K562 (cell line): ENCODE measurements around the gene ADAMTS15. TPM values are rescaled to one million over a fixed set of nuclear protein-coding genes. Genes with fewer than 3 reads are reported as not detected.

Experiments used
- ATAC-seq: fragments of 200-7000 bp; cut with Tn5 transposase; 3 replicates; pipeline ENCODE4 v1.9.1; 2020; ENCODE audit warnings: moderate library complexity
- BruUV-seq: library from RNA; stranded (reverse); fragments of 400-500 nt; replicated peaks from 2 replicates; lab custom pipeline; 2021; lab: Mats Ljungman, UMichigan
- CTCF ChIA-PET: fragments of 300-600 bp; formaldehyde crosslinking; extraction: SDS; loops from one replicate; lab custom pipeline; 2021; ENCODE audit warnings: low intra/inter-chr PET ratio; lab: Yijun Ruan, JAX
- POLR2A ChIA-PET: fragments of 300-600, 350-650 bp; sonication (Branson Sonifier 250); formaldehyde crosslinking; extraction: SDS; loops from one replicate; lab custom pipeline; 2021; ENCODE audit warnings: antibody characterized with exemption, inconsistent platforms; lab: Yijun Ruan, JAX
- DNase-seq, 4 experiments: peaks; one replicate each; pipeline versions ENCODE4 v3.0.0 to v3.0.0-alpha.2; 2011 to 2018; ENCODE audit warnings: low spot score in 3 of 4, mixed read lengths in 3 of 4; ENCODE audit errors: extremely low read depth in 1 of 4
- FAIRE-seq: peaks from 2 replicates; lab custom pipeline; 2011; peaks lifted over from hg19 to GRCh38; lab: Jason Lieb, UNC
- H2AFZ ChIP-seq: 2 replicates; pipeline ENCODE4 v1.6.0; 2011; ENCODE audit warnings: low read depth, low read length, control low read depth, inconsistent platforms
- H3K27ac ChIP-seq: fragments of 200-600 bp; 3 replicates; pipeline ENCODE4 v1.8.0; 2011; ENCODE audit warnings: low read depth, mild to moderate bottlenecking, control low read depth, inconsistent platforms, low read length, moderate library complexity, mixed read lengths; ENCODE audit errors: extremely low read depth
- H3K27me3 ChIP-seq, 2 experiments: fragments of 300-600 bp in 1 of 2; 2 replicates in 1 of 2; 3 replicates in 1 of 2; pipeline versions ENCODE4 v1.6.0 to v1.8.0; 2011; ENCODE audit warnings: inconsistent platforms in 2 of 2, low read length in 2 of 2, mild to moderate bottlenecking in 1 of 2, mixed read lengths in 1 of 2, moderate library complexity in 1 of 2; ENCODE audit not compliant: control insufficient read depth in 2 of 2, insufficient read depth in 2 of 2
- H3K36me3 ChIP-seq: fragments of 300-600 bp; 3 replicates; pipeline ENCODE4 v1.8.0; 2011; ENCODE audit warnings: mild to moderate bottlenecking, low read length, inconsistent platforms; ENCODE audit not compliant: control insufficient read depth, insufficient read depth
- H3K4me1 ChIP-seq, 2 experiments: fragments of 200-600 bp in 1 of 2; replicated peaks in 1 of 2; 2 replicates in 1 of 2; 3 replicates in 1 of 2; pipeline versions ENCODE4 v1.5.1 to v1.8.0; 2011; ENCODE audit warnings: inconsistent platforms in 2 of 2, low read length in 2 of 2, mild to moderate bottlenecking in 1 of 2, mixed read lengths in 1 of 2, moderate library complexity in 1 of 2; ENCODE audit not compliant: control insufficient read depth in 2 of 2, insufficient read depth in 2 of 2
- H3K4me2 ChIP-seq: 2 replicates; pipeline ENCODE4 v1.6.1; 2011; ENCODE audit warnings: low read length, control low read depth, inconsistent platforms, mixed read lengths; ENCODE audit not compliant: insufficient read depth
- H3K4me3 ChIP-seq: fragments of 200-600 bp; sonication (generic), shearing (Covaris generic); 2 replicates; pipeline ENCODE4 v1.5.1; 2016; ENCODE audit warnings: control low read depth, inconsistent platforms
- H3K79me2 ChIP-seq: fragments of 200-600 bp; 3 replicates; pipeline ENCODE4 v1.8.0; 2011; ENCODE audit warnings: low read length, inconsistent platforms; ENCODE audit not compliant: control insufficient read depth, insufficient read depth
- H3K9ac ChIP-seq, 2 experiments: 2 replicates each; pipeline versions ENCODE4 v1.6.0 to v1.6.1; 2011; ENCODE audit warnings: low read depth in 2 of 2, low read length in 2 of 2, control low read depth in 1 of 2, inconsistent platforms in 1 of 2, mild to moderate bottlenecking in 1 of 2, mixed read lengths in 1 of 2; ENCODE audit not compliant: insufficient read depth in 1 of 2
- H3K9me1 ChIP-seq: one replicate; pipeline ENCODE4 v1.6.0; 2011; ENCODE audit warnings: inconsistent platforms, mild to moderate bottlenecking, low read length, moderate library complexity; ENCODE audit not compliant: control insufficient read depth, insufficient read depth
- H3K9me3 ChIP-seq: replicated peaks from 2 replicates; pipeline ENCODE4 v1.5.1; 2011; ENCODE audit warnings: low read depth, low read length, inconsistent platforms; ENCODE audit not compliant: control insufficient read depth, insufficient read depth
- H4K20me1 ChIP-seq: replicated peaks from 2 replicates; pipeline ENCODE4 v1.6.1; 2011; ENCODE audit warnings: low read length, inconsistent platforms, mixed read lengths; ENCODE audit not compliant: control insufficient read depth, insufficient read depth
- FOS ChIP-seq: IDR thresholded peaks from 3 replicates; pipeline ENCODE4 v1.6.1; 2011; ENCODE audit not compliant: insufficient read length; ENCODE audit errors: extremely low read depth
- HCFC1 ChIP-seq: IDR thresholded peaks from 2 replicates; pipeline ENCODE4 v1.6.1; 2012; ENCODE audit warnings: low read depth, low read length, improper control_type of control experiment
- PRPF4 ChIP-seq: fragments of 200-400 bp; formaldehyde crosslinking; IDR thresholded peaks from one replicate; pipeline ENCODE4 v1.6.1; 2017; ENCODE audit warnings: low read length, low read depth, mild to moderate bottlenecking; ENCODE audit not compliant: insufficient read depth, poor library complexity, severe bottlenecking
- STAG1 ChIP-seq: sonication (generic); formaldehyde crosslinking; IDR thresholded peaks from 2 replicates; pipeline ENCODE4 v1.5.0; 2020; ENCODE audit warnings: missing genetic modification reagents, borderline replicate concordance
- STAT5B ChIP-seq: fragments of 250-450 bp; sonication (Bioruptor Pico); IDR thresholded peaks from 2 replicates; pipeline ENCODE4 v1.8.0; 2021; ENCODE audit warnings: mild to moderate bottlenecking, inconsistent platforms
- ZNF253 ChIP-seq: fragments of 250-450 bp; sonication (Bioruptor Pico); conservative IDR thresholded peaks from 2 replicates; pipeline ENCODE4 v1.6.1; 2021; ENCODE audit warnings: mild to moderate bottlenecking
- ZNF512 ChIP-seq: IDR thresholded peaks from 2 replicates; pipeline ENCODE4 v1.6.1; 2016; ENCODE audit warnings: missing genetic modification characterization, missing compliant biosample characterization
- WGBS: fragments of 100-300 bp; shearing (Covaris generic); methylation state at CpG from one replicate; pipeline ENCODE4 v1.1.6; 2016; ENCODE audit warnings: low coverage, mixed read lengths; ENCODE audit not compliant: insufficient coverage; ENCODE audit errors: missing lambda C conversion rate; 5-methylcytosine and 5-hydroxymethylcytosine counted together
- in situ Hi-C: fragments of 300-500 bp; cut with MboI; formaldehyde crosslinking; loops from 4 replicates; pipeline ENCODE4 v1.15.0; 2018; ENCODE audit warnings: inconsistent platforms, mixed read lengths
- intact Hi-C: fragments of 100-400 bp; cut with micrococcal nuclease; formaldehyde crosslinking; loops from 2 replicates; pipeline ENCODE4 v1.14.2; 2022
- polyA plus RNA-seq, 8 experiments: library from polyadenylated mRNA; depleted of rRNA in 4 of 8; stranded (reverse) in 5 of 8; unstranded in 3 of 8; fragments of >200 nt; fragmentation: Nextera tagmentation in 2 of 8; fragmentation: Illumina TruSeq in 1 of 8; extraction: Ambion mirVana in 2 of 8; extraction: Trizol in 1 of 8; gene quantifications; 2 replicates each; pipeline versions ENCODE4 v1.2.1 to v1.2.3, GENCODE V29; 2011 to 2014; ENCODE audit warnings: inconsistent platforms in 1 of 8, missing spikeins in 1 of 8
- total RNA-seq, 7 experiments: library from RNA; depleted of rRNA in 6 of 7; stranded (reverse); fragments of >200 nt in 6 of 7; fragmentation: Illumina TruSeq in 2 of 7; extraction: Trizol in 2 of 7; gene quantifications; 2 replicates each; pipeline versions ENCODE4 v1.2.1 to v1.2.3, GENCODE V29; 2011 to 2021; ENCODE audit warnings: low replicate concordance in 1 of 7
- TF ChIP-seq, protein P1 (sequence below), 3 experiments: fragments of 200-800 bp in 1 of 3; fragments of 250-450 bp in 1 of 3; fragments of 450-650 bp in 1 of 3; sonication (Bioruptor Pico) in 1 of 3; sonication (Bioruptor generic) in 1 of 3; formaldehyde crosslinking in 1 of 3; IDR thresholded peaks; 2 replicates each; pipeline versions ENCODE4 v1.6.1 to v1.8.0; 2016 to 2022; ENCODE audit warnings: mild to moderate bottlenecking in 2 of 3, missing genetic modification characterization in 2 of 3, missing compliant biosample characterization in 1 of 3, moderate library complexity in 1 of 3
- TF ChIP-seq, protein P2 (sequence below): fragments of 250-450 bp; sonication (Bioruptor Pico); IDR thresholded peaks from 2 replicates; pipeline ENCODE4 v1.5.0; 2021
- TF ChIP-seq, protein P3 (sequence below): fragments of 200-400 bp; formaldehyde crosslinking; IDR thresholded peaks from 2 replicates; pipeline ENCODE4 v1.6.1; 2017; ENCODE audit warnings: mild to moderate bottlenecking, low read depth, low read length, moderate library complexity

ADAMTS15 gene
- total and polyA plus RNA-seq, 9 of the 15 experiments (the other 6 are each of a cell fraction or from before 2014, with no cell fraction given): 0.04 TPM; not detected in 8

DNA sequence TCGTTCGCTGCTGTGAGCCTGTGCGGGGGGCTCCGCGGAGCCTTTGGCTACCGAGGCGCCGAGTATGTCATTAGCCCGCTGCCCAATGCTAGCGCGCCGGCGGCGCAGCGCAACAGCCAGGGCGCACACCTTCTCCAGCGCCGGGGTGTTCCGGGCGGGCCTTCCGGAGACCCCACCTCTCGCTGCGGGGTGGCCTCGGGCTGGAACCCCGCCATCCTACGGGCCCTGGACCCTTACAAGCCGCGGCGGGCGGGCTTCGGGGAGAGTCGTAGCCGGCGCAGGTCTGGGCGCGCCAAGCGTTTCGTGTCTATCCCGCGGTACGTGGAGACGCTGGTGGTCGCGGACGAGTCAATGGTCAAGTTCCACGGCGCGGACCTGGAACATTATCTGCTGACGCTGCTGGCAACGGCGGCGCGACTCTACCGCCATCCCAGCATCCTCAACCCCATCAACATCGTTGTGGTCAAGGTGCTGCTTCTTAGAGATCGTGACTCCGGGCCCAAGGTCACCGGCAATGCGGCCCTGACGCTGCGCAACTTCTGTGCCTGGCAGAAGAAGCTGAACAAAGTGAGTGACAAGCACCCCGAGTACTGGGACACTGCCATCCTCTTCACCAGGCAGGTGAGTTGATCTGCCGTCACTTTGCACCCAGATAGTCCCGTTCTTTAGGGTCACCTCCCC, 1.0 kb downstream of the ADAMTS15 start:
- DNase-seq (no peak), ATAC-seq (no peak), FAIRE-seq (no peak)
- Histone ChIP-seq H3K9me1 (no peaks in the 10 kb centered on the region), H3K4me1 (peaks cover 0 to 7% of the 10 kb centered on the region in 2 experiments; a peak in 1 of 5 replicates), H3K27ac (no peak overlapping the region), H3K4me2 (no peak overlapping the region), H2AFZ (no peak overlapping the region), H3K9ac (no peak overlapping the region), H3K36me3 (no peaks in the 10 kb centered on the region), H4K20me1 (no peaks in the 10 kb centered on the region), H3K9me3 (no peaks in the 10 kb centered on the region), H3K79me2 (no peaks in the 10 kb centered on the region), H3K4me3 (no peak overlapping the region), H3K27me3 (peaks cover 0 to 31% of the 10 kb centered on the region in 2 experiments; a peak in 2 of 5 replicates)
- no TSS peak for BruUV-seq
- intact Hi-C loops (no loop called here), in situ Hi-C loops (no loop called here)
- TF ChIP-seq, protein P1, sequence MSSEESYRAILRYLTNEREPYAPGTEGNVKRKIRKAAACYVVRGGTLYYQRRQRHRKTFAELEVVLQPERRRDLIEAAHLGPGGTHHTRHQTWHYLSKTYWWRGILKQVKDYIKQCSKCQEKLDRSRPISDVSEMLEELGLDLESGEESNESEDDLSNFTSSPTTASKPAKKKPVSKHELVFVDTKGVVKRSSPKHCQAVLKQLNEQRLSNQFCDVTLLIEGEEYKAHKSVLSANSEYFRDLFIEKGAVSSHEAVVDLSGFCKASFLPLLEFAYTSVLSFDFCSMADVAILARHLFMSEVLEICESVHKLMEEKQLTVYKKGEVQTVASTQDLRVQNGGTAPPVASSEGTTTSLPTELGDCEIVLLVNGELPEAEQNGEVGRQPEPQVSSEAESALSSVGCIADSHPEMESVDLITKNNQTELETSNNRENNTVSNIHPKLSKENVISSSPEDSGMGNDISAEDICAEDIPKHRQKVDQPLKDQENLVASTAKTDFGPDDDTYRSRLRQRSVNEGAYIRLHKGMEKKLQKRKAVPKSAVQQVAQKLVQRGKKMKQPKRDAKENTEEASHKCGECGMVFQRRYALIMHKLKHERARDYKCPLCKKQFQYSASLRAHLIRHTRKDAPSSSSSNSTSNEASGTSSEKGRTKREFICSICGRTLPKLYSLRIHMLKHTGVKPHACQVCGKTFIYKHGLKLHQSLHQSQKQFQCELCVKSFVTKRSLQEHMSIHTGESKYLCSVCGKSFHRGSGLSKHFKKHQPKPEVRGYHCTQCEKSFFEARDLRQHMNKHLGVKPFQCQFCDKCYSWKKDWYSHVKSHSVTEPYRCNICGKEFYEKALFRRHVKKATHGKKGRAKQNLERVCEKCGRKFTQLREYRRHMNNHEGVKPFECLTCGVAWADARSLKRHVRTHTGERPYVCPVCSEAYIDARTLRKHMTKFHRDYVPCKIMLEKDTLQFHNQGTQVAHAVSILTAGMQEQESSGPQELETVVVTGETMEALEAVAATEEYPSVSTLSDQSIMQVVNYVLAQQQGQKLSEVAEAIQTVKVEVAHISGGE (CRISPR knock-in tag; IDR thresholded peaks at IDR 0.05): no peak
- TF ChIP-seq HCFC1 (no peak), ZNF253 (CRISPR knock-in tag) (no peak), PRPF4 (no peak), STAG1 (no peak), STAT5B (no peak), ZNF512 (no peak), FOS (no peak)
- TF ChIP-seq, protein P2, sequence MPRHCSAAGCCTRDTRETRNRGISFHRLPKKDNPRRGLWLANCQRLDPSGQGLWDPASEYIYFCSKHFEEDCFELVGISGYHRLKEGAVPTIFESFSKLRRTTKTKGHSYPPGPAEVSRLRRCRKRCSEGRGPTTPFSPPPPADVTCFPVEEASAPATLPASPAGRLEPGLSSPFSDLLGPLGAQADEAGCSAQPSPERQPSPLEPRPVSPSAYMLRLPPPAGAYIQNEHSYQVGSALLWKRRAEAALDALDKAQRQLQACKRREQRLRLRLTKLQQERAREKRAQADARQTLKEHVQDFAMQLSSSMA (CRISPR knock-in tag): no peak
- TF ChIP-seq, protein P3, sequence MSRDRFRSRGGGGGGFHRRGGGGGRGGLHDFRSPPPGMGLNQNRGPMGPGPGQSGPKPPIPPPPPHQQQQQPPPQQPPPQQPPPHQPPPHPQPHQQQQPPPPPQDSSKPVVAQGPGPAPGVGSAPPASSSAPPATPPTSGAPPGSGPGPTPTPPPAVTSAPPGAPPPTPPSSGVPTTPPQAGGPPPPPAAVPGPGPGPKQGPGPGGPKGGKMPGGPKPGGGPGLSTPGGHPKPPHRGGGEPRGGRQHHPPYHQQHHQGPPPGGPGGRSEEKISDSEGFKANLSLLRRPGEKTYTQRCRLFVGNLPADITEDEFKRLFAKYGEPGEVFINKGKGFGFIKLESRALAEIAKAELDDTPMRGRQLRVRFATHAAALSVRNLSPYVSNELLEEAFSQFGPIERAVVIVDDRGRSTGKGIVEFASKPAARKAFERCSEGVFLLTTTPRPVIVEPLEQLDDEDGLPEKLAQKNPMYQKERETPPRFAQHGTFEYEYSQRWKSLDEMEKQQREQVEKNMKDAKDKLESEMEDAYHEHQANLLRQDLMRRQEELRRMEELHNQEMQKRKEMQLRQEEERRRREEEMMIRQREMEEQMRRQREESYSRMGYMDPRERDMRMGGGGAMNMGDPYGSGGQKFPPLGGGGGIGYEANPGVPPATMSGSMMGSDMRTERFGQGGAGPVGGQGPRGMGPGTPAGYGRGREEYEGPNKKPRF: no peak
- ChIA-PET POLR2A (no interaction called here), CTCF (interaction anchor here (1.2 kb wide), 1 partner anchor 413 kb away, joined by 4 read pairs; no protein-coding TSS in a partner anchor)
- 50% methylated on average over 57 of the region's 64 CpGs for WGBS
